Parathyroid adenoma (tissue), 2 donors: ENCODE results near the gene USH2A.

Experiments used
- H2AFZ ChIP-seq: fragments of 300-600 bp; sonication (generic); one replicate; pipeline ENCODE4 v1.7.0; 2017; ENCODE audit warnings: antibody characterized with exemption, mild to moderate bottlenecking
- H3K27ac ChIP-seq: fragments of 300-600 bp; sonication (generic); one replicate; pipeline ENCODE4 v1.7.0; 2017
- H3K27me3 ChIP-seq: fragments of 300-600 bp; sonication (generic); one replicate; pipeline ENCODE4 v1.7.0; 2017; ENCODE audit warnings: low read length; ENCODE audit not compliant: control insufficient read depth, insufficient read depth
- H3K36me3 ChIP-seq: fragments of 300-600 bp; sonication (generic); one replicate; pipeline ENCODE4 v1.7.0; 2017; ENCODE audit warnings: low read length; ENCODE audit not compliant: control insufficient read depth, insufficient read depth
- H3K4me1 ChIP-seq: fragments of 300-600 bp; sonication (generic); one replicate; pipeline ENCODE4 v1.7.0; 2017; ENCODE audit warnings: control low read depth
- H3K4me2 ChIP-seq: fragments of 300-600 bp; sonication (generic); one replicate; pipeline ENCODE4 v1.7.0; 2017; ENCODE audit warnings: low read length
- H3K4me3 ChIP-seq: fragments of 300-600 bp; sonication (generic); one replicate; pipeline ENCODE4 v1.7.0; 2017; ENCODE audit warnings: low read depth, low read length
- H3K79me2 ChIP-seq: fragments of 300-600 bp; sonication (generic); one replicate; pipeline ENCODE4 v1.7.0; 2017; ENCODE audit warnings: control low read depth
- H3K9ac ChIP-seq: fragments of 300-600 bp; sonication (generic); one replicate; pipeline ENCODE4 v1.7.0; 2017; ENCODE audit warnings: mild to moderate bottlenecking
- H3K9me3 ChIP-seq: fragments of 300-600 bp; sonication (generic); one replicate; pipeline ENCODE4 v1.7.0; 2017; ENCODE audit warnings: low read length; ENCODE audit not compliant: control insufficient read depth
- CTCF ChIP-seq: fragments of 300-600 bp; sonication (generic); IDR thresholded peaks from one replicate; pipeline ENCODE4 v1.7.0; 2017; ENCODE audit warnings: antibody characterized with exemption, mild to moderate bottlenecking
- donor health status: primary hyperparathyroidism.

The USH2A gene

GRCh38 chr1:215584389-215584788 is 838.9 kb downstream of the USH2A start:
- H3K36me3 ChIP-seq = no peaks in the 10 kb centered on the region
- no peak for TF ChIP-seq CTCF

DNA sequence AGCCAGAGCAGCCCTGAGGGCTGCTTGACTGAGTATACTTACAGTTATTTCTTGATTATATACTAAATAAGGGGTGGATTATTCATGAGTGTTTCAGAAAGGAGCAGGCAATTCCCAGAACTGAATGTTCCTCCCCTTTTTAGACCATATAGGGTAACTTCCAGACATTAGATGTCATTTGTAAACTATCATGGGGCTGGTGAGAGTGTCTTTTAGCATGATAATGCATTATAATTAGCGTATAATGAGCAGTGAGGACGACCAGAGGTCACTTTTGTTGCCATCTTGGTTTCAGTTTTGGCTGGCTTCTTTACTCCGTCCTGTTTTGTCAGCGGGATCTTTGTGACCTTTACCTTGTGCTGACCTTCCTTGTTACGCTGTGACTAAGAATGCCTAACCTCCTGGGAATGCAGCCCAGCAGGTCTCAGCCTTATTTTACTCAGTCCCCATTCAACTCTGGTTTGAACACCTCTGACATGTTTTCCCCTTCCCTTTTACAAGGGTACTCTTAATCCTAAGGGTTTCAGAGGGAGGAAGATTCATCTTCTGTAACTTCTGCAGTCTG is 840.0 kb downstream of the USH2A start:
- Histone ChIP-seq H3K4me3 (no peak overlapping the region), H3K9ac (no peak overlapping the region), H3K9me3 (no peaks in the 10 kb centered on the region), H3K27me3 (no peaks in the 10 kb centered on the region), H3K4me2 (peak overlapping the region; percentile 48), H3K4me1 (peaks cover 3% of the 10 kb centered on the region), H3K79me2 (no peaks in the 10 kb centered on the region), H2AFZ (no peak overlapping the region), H3K27ac (peak overlapping the region; percentile 49), H3K36me3 (peaks cover 3% of the 10 kb centered on the region)
- TF ChIP-seq CTCF = no peak

More at GRCh38 chr1:215584389-215584788, 838.9 kb downstream of the USH2A start:
- H3K27ac ChIP-seq = no peak overlapping the region
- no peak overlapping the region for H3K4me2 ChIP-seq
- no peak overlapping the region for H3K4me3 ChIP-seq
- H3K4me1 ChIP-seq = peaks cover 3% of the 10 kb centered on the region
- no peak overlapping the region for H3K9ac ChIP-seq
- peaks cover 2% of the 10 kb centered on the region for H3K79me2 ChIP-seq
- H3K9me3 ChIP-seq = no peaks in the 10 kb centered on the region
- H2AFZ ChIP-seq = no peak overlapping the region
- no peaks in the 10 kb centered on the region for H3K27me3 ChIP-seq

DNA sequence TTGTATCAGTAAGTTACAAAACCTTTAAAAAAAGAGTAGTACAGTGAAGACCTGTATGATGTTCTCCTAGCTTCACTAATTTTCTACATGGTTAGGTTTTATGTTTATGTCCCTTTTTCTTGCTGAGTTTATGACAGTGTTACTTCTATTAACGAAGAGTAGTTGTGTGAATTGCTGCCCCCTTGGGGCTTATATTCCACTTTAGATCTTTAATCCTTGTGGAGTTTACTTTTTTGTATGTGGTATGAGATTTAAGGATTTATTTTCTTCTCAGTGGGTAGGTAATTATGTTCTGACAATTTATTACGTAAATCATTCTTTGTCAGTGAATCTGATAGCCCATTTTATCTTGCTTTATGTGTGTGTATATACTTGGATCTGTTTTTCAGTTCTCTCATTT is 841.4 kb downstream of the USH2A start:
- peaks cover 3% of the 10 kb centered on the region for H3K36me3 ChIP-seq
- H3K4me2 ChIP-seq = no peak overlapping the region
- no peak for TF ChIP-seq CTCF
- no peak overlapping the region for H2AFZ ChIP-seq
- H3K27me3 ChIP-seq = no peaks in the 10 kb centered on the region
- no peak overlapping the region for H3K9ac ChIP-seq
- no peaks in the 10 kb centered on the region for H3K79me2 ChIP-seq
- H3K4me3 ChIP-seq = no peak overlapping the region
- peaks cover 3% of the 10 kb centered on the region for H3K4me1 ChIP-seq
- H3K27ac ChIP-seq = no peak overlapping the region
- no peaks in the 10 kb centered on the region for H3K9me3 ChIP-seq
